Tibial artery (tissue), 4 donors: ENCODE results near the gene PSMB2.
A peak's percentile ranks its signal among the peaks of the same experiment; 100 is the strongest.

Experiments
- DNase-seq, 2 donors: peaks; one replicate each; pipeline ENCODE4 v3.0.0-alpha.2; 2019
- H3K27ac ChIP-seq, 2 donors: fragments of 200-600 bp; sonication (generic) in 1 of 2; 1 replicate in 1 of 2; 2 replicates in 1 of 2; pipeline ENCODE4 v1.5.1; 2018 to 2019; ENCODE audit warnings: mild to moderate bottlenecking in 1 of 2
- H3K27me3 ChIP-seq, 2 donors: fragments of 200-600 bp; sonication (generic) in 1 of 2; one replicate each; pipeline versions ENCODE4 v1.5.1 to v1.6.0; 2016 to 2019
- H3K36me3 ChIP-seq, 3 donors: fragments of 200-600 bp; sonication (generic) in 2 of 3; one replicate each; pipeline ENCODE4 v1.5.1; 2016 to 2019; ENCODE audit warnings: mild to moderate bottlenecking in 2 of 3
- H3K4me1 ChIP-seq, 4 donors: fragments of 200-600 bp; sonication (generic) in 2 of 4; 1 replicate in 3 of 4; 2 replicates in 1 of 4; pipeline ENCODE4 v1.5.1; 2016 to 2019
- H3K4me3 ChIP-seq, 2 donors: fragments of 200-600 bp; sonication (generic) in 1 of 2; 1 replicate in 1 of 2; 2 replicates in 1 of 2; pipeline ENCODE4 v1.5.1; 2018 to 2019; ENCODE audit warnings: mild to moderate bottlenecking in 2 of 2
- H3K9me3 ChIP-seq, 3 donors: fragments of 200-600 bp; sonication (generic) in 1 of 3; one replicate each; pipeline ENCODE4 v1.5.1; 2016 to 2019
- intact Hi-C: fragments of 100-400 bp; cut with DNase I; formaldehyde crosslinking; loops from one replicate; pipeline ENCODE4 v1.15.0; 2023; ENCODE audit warnings: low total_unique reads
- TF ChIP-seq, protein P1 (sequence below), 2 experiments: fragments of 200-600 bp in 1 of 2; fragments of 450-650 bp in 1 of 2; IDR thresholded peaks; one replicate each; pipeline ENCODE4 v1.5.1; 2017 to 2019; ENCODE audit warnings: antibody characterized with exemption in 2 of 2, mild to moderate bottlenecking in 1 of 2, moderate library complexity in 1 of 2

PSMB2 gene

DNA sequence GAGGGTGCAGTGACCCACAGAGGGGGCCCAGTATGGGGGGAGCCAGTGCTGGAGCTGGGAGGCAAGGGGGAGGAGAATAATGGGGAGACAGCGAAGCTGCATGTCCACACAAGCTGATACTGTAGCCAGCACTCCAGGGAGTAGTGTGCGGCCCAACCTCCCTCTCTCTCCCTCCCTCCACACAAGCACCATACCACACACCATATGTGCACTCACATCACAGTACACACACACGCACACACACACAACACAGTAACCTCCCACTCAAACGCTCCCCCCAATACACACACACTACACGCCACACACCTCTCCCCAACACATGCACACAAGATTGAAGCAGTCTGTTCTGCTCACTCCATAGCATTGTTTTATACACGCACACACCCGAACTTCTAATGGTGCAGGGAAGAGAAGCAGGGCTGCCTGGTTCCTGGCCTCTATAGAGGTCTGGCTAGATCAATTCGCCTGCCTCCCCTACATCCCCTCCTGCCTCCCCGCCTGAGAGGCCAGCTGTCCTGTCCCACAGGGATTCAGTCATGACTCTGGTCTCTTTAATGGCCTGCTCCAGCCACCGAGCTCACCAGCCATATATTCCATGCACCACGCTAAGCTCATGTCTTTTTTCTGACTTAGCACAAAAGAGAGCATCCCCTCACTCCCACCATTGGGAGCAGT, 79.9 kb downstream of the PSMB2 start:
- Histone ChIP-seq H3K4me3 (peak overlapping the region in 1 of 2 donors; percentile 17), H3K27me3 (no peaks in the 10 kb centered on the region), H3K27ac (peak overlapping the region in 1 of 2 donors; percentile 45), H3K9me3 (no peaks in the 10 kb centered on the region), H3K4me1 (peaks cover 3 to 48% (median 29%) of the 10 kb centered on the region in 4 donors), H3K36me3 (peaks cover 0 to 51% (median 16%) of the 10 kb centered on the region in 3 donors)
- TF ChIP-seq, protein P1, sequence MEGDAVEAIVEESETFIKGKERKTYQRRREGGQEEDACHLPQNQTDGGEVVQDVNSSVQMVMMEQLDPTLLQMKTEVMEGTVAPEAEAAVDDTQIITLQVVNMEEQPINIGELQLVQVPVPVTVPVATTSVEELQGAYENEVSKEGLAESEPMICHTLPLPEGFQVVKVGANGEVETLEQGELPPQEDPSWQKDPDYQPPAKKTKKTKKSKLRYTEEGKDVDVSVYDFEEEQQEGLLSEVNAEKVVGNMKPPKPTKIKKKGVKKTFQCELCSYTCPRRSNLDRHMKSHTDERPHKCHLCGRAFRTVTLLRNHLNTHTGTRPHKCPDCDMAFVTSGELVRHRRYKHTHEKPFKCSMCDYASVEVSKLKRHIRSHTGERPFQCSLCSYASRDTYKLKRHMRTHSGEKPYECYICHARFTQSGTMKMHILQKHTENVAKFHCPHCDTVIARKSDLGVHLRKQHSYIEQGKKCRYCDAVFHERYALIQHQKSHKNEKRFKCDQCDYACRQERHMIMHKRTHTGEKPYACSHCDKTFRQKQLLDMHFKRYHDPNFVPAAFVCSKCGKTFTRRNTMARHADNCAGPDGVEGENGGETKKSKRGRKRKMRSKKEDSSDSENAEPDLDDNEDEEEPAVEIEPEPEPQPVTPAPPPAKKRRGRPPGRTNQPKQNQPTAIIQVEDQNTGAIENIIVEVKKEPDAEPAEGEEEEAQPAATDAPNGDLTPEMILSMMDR (IDR thresholded peaks at IDR 0.05) = no peak
- intact Hi-C loops = loop anchor here (2.0 to 5.0 kb wide), 2 partner anchors 111 to 726 kb away; no protein-coding TSS in a partner anchor
- no peak for DNase-seq

DNA sequence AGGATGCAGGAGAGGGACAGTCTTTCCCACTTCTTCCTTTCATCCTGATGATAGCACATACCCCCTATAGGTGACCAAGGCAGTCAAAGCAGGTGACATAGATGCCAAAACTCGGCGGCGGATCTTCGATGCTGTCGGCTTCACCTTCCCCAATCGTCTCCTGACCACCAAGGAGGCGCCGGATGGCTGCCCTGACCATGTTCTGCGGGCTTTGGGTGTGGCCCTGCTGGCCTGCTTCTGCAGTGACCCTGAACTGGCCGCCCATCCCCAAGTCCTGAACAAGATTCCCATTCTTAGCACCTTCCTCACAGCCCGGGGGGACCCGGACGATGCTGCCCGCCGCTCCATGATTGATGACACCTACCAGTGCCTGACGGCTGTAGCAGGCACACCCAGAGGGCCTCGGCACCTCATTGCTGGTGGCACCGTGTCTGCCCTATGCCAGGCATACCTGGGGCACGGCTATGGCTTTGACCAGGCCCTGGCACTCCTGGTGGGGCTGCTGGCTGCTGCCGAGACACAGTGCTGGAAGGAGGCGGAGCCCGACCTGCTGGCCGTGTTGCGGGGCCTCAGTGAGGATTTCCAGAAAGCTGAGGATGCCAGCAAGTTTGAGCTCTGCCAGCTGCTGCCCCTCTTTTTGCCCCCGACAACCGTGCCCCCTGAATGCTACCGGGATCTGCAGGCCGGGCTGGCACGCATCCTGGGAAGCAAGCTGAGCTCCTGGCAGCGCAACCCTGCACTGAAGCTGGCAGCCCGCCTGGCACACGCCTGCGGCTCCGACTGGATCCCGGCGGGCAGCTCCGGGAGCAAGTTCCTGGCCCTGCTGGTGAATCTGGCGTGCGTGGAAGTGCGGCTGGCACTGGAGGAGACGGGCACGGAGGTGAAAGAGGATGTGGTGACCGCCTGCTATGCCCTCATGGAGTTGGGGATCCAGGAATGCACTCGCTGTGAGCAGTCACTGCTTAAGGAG, 80.8 kb downstream of the PSMB2 start:
- peaks cover 0 to 42% (median 9%) of the 10 kb centered on the region in 3 donors for H3K36me3 ChIP-seq
- TF ChIP-seq, protein P1 (IDR thresholded peaks at IDR 0.05) = no peak
- H3K27ac ChIP-seq = peak overlapping the region in 1 of 2 donors; percentile 45

DNA sequence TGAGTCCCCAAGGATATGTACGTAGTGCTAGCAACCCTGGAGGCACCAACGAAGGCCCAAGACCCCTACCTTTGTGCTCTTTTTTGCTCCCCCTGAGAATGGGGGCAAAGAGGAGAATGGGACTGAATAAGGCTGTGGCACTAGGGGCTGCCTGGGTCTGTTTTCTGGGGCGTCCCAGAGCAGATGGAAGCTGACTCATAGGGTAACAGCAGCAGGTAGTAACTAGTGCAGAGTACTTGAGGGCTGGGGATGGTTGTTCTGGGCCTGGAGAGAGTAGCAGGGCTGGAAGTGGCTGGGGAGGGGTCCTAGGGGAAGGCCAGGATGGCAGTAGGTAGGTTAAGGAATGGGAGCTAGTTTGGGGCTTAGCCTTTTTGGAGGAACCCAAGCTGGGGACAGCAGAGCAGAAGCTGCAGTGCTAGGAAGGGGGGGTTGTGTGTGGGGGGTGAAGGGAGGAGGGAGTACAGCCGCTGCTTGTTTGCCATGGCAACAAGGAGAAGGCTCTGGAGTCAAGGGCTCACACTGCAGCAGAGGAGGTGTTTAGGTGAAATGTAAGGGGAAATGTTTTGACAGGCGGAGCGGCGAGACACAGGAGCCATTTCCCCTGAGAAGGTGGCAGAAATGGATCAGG, 81.9 kb downstream of the PSMB2 start:
- no peak for DNase-seq

More for the DNA sequence above, 80.8 kb downstream of the PSMB2 start:
- Histone ChIP-seq H3K4me1 (peaks cover 3 to 57% (median 35%) of the 10 kb centered on the region in 4 donors), H3K9me3 (no peaks in the 10 kb centered on the region), H3K27me3 (no peaks in the 10 kb centered on the region), H3K4me3 (peak overlapping the region; percentile 4 to 17)
- intact Hi-C loops = loop anchor here (2.0 to 5.0 kb wide), 2 partner anchors 110 to 727 kb away; no protein-coding TSS in a partner anchor
- peak in 1 of 2 donors; percentile 88 for DNase-seq

DNA sequence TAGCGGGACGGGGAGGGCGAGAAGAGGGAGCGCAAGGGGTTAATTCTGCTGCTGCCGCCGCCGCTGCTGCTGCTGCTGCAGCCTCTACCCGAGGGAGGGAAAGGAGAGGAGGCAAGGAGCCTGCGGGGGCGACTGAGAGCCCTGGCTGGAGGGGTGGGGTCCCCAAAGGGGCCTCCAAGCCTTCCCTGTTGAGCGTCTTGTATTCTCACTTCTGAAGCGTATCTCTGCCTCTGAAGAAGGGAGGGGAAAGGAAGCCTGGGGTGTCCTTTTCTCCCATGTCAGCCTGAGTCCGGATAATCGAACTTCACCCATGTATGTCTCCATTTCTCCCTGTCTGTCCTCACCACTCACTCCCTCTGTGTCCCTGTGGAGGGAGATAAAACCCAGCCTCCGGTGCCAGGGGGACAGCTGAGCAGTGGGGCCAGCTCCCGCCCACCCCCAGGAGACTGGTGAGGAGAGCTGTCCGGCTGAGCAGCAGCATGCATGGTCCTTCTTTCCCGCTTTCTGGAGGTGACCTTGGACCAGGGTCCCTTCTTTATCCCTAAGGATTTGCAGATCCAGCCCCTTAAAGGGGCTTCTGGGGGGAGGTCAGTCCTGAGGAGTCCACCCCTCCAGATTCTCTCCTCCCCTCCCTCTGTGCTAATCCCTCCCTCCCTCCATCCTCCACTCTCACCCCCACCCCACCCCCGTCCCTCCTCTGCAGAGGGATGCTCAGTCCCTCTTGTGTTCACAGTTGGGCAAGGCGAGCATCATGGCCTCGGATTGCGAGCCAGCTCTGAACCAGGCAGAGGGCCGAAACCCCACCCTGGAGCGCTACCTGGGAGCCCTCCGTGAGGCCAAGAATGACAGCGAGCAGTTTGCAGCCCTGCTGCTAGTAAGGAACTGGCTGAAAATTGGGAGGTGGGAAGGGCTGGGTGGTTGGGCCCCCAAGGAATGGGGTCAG, 82.7 kb downstream of the PSMB2 start:
- H3K4me1 ChIP-seq = peaks cover 3 to 65% (median 42%) of the 10 kb centered on the region in 4 donors
- peak overlapping the region; percentile 96 to 98 for H3K27ac ChIP-seq
- intact Hi-C loops = loop anchor here (5.0 kb wide), 2 partner anchors 79 to 366 kb away; partner anchors contain the start of gene SFPQ
- H3K4me3 ChIP-seq = peak overlapping the region; percentile 86 to 98
- TF ChIP-seq, protein P1 (IDR thresholded peaks at IDR 0.05) = no peak
- H3K36me3 ChIP-seq = peaks cover 0 to 26% (median 7%) of the 10 kb centered on the region in 3 donors
- H3K27me3 ChIP-seq = no peaks in the 10 kb centered on the region
- no peaks in the 10 kb centered on the region for H3K9me3 ChIP-seq
- no peak for DNase-seq

More for the DNA sequence above, 81.9 kb downstream of the PSMB2 start:
- H3K4me1 ChIP-seq = peaks cover 3 to 63% (median 40%) of the 10 kb centered on the region in 4 donors
- TF ChIP-seq, protein P1 (IDR thresholded peaks at IDR 0.05) = no peak
- no peak overlapping the region for H3K4me3 ChIP-seq
- no peaks in the 10 kb centered on the region for H3K9me3 ChIP-seq
- intact Hi-C loops = loop anchor here (5.0 kb wide), 2 partner anchors 78 to 367 kb away; partner anchors contain the start of gene SFPQ
- no peaks in the 10 kb centered on the region for H3K27me3 ChIP-seq
- peaks cover 0 to 34% (median 7%) of the 10 kb centered on the region in 3 donors for H3K36me3 ChIP-seq
- H3K27ac ChIP-seq = peak overlapping the region in 1 of 2 donors; percentile 96
